HG02623 (cell line): ENCODE measurements around the gene PLIN5.
"Not testable (repeated sequence)": the region's sequence is repeated elsewhere in the genome, so short reads cannot be mapped to it uniquely, and the experiment has no call there.

Experiments used
- ATAC-seq: cut with Tn5 transposase; IDR thresholded peaks from one replicate; pipeline ENCODE4 v1.9.1; 2021; ENCODE audit warnings: moderate library complexity; ENCODE audit not compliant: unreplicated experiment

Gene PLIN5

DNA sequence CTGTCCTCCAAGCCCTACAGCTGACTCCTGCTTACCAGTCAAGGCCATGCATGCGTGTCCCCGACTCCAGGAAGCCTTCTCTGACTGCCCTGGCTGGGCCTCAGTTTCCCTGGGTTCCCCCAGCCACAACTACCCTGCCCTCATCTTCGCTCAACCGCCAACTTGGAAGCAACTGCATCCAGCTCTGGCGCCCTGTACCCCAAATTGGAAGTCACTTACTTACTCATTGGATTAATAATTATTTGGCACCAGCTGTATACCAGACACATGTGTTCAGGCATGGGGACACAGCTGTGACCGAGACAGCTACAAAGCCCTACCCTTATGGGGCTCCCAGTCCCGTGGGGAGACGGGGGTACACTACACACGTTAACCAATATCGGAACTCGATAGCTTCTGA, 35.4 kb upstream of the PLIN5 start:
- ATAC-seq = no peak

DNA sequence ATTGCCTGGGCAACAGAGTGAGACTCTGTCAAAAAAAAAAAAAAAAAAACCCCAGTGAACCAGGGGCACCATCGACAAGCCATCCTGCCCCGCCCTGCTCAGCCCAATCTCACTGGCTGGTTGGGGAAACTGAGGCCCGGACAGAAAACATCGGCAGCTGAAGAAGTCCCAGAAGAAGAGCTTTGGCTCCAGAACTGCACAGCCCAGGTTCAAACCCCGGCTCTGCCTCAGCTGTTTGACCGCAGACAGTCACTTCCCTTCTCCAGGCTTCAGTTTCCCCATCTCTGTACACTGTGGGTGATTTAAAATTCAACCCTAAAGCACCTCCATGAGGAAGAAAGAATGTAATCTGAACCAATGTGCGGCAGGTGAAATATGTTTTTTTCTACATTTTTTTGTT, 33.9 kb upstream of the PLIN5 start:
- ATAC-seq = no peak

- no peak for ATAC-seq
These were observed 32.6 kb upstream of the PLIN5 start for GRCh38 chr19:4567584-4568071.

GRCh38 chr19:4566402-4567051, 31.5 kb upstream of the PLIN5 start:
- no peak for ATAC-seq

DNA sequence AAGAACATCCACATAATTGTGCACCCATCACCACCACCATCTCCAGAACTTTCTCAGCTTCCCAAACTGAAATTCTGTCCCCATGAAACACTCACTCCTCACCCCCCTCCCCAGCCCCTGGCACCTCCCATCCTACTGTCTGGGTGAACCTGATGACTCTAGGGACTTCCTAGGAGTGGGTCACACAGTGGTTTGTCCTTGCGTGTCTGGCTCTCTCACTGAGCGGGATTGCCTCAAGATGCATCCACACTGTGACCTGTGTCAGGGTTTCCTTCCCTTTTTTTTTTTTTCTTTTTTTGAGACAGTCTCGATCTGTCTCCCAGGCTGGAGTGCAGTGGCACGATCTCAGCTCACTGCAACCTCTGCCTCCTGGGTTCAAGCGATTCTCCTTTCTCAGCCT, 28.5 kb upstream of the PLIN5 start:
- ATAC-seq = not testable (repeated sequence)

DNA sequence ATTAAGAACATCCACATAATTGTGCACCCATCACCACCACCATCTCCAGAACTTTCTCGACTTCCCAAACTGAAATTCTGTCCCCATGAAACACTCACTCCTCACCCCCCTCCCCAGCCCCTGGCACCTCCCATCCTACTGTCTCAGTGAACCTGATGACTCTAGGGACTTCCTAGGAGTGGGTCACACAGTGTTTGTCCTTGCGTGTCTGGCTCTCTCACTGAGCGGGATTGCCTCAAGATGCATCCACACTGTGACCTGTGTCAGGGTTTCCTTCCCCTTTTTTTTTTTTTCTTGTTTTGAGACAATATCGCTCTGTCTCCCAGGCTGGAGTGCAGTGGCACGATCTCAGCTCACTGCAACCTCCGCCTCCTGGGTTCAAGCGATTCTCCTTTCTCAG, 27.1 kb upstream of the PLIN5 start:
- not testable (repeated sequence) for ATAC-seq

- ATAC-seq = no peak
These were observed 24.5 kb upstream of the PLIN5 start, which contains the start of gene SEMA6B for GRCh38 chr19:4559569-4559968. Gene SEMA6B, minus strand, starts transcription at chr19:4559684. Its CDS starts 1,227 bp downstream, at chr19:4558457.

DNA sequence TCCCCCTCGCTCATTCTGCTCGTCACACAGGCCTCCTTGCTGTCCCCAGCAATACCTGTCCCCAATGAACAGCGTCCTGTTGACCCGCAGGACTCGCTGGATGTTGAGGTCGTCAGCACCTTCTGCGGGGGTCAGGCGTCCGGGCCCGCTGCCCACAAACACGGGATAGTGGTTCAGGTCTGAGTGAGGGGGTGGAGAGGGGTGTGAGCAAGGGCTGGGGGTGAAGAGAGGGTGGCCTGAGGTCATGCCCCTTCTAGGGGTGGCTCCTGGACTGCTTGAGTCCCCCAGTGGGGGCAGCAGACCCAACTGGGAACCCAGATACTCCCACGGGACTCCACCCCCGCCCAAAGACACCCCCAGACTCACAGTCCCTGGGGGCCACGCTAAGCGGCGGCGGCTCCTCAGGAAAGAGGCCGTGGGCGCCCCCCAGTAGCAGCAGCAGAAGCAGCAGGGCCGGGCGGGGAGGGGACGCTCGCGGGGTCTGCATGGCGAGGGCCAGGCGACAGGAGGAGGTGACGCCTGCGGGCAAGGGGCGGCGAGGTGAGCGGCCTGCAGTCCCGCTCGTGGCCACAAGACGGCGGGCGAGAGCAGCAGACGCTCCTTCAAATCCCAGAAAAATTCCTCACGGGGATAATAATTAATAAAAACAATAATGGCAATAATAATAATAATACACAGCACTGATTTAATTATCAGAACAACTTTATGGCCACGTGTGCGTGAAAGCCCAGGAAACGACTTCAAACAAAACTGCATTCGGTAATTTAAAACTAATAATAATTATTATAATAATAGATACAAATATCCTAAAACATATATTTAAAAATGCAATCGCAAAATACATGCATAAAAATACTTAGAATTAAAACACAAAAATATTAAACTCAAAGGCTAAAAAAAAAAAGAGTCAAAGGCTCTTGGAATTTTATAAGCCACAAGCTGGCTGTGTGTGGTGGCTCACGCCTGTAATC, 23.2 kb upstream of the PLIN5 start:
- no peak for ATAC-seq

GRCh38 chr19:4557144-4557970, 22.3 kb upstream of the PLIN5 start:
- ATAC-seq = no peak

- ATAC-seq = no peak
These were observed 21.6 kb upstream of the PLIN5 start for GRCh38 chr19:4556597-4557127.

- ATAC-seq = no peak
These were observed 20.9 kb upstream of the PLIN5 start for GRCh38 chr19:4555657-4556561.

- ATAC-seq = no peak
These were observed 19.7 kb upstream of the PLIN5 start for GRCh38 chr19:4554717-4555116.

GRCh38 chr19:4553775-4554174, 18.8 kb upstream of the PLIN5 start:
- no peak for ATAC-seq

GRCh38 chr19:4553092-4553695, 18.2 kb upstream of the PLIN5 start:
- no peak for ATAC-seq

GRCh38 chr19:4552525-4552819, 17.4 kb upstream of the PLIN5 start:
- no peak for ATAC-seq

GRCh38 chr19:4550479-4551050, 15.5 kb upstream of the PLIN5 start:
- no peak for ATAC-seq

GRCh38 chr19:4550018-4550417, 15.0 kb upstream of the PLIN5 start:
- ATAC-seq = no peak

DNA sequence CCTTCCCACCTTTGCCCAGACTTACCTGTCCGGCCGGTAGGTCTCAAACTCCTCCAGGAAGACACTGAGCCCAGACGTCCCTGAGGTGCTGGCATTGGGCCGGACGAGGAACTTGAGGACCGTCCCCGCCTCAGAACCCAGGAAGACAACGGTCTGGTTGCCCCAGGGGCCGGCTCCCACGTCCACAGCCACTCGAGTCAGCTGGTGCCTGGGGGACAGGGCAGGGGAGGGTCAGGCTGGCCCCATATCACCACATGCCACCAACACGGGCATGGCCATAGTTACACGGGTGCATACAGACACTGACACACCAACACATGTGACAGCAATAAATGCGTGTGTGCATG, 13.2 kb upstream of the PLIN5 start:
- ATAC-seq = no peak
